Activated naive CD4-positive, alpha-beta T cell treated with anti-CD3 and anti-CD28 coated beads, Interleukin-2, amount 50 U/mL, for 16 hours (primary cell): Measurements from ENCODE around the gene C1QA.

ENCODE experiments used
- DNase-seq: peaks from one replicate; pipeline ENCODE4 v3.0.0-alpha.2; 2020

The C1QA gene, protein sequence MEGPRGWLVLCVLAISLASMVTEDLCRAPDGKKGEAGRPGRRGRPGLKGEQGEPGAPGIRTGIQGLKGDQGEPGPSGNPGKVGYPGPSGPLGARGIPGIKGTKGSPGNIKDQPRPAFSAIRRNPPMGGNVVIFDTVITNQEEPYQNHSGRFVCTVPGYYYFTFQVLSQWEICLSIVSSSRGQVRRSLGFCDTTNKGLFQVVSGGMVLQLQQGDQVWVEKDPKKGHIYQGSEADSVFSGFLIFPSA

DNA sequence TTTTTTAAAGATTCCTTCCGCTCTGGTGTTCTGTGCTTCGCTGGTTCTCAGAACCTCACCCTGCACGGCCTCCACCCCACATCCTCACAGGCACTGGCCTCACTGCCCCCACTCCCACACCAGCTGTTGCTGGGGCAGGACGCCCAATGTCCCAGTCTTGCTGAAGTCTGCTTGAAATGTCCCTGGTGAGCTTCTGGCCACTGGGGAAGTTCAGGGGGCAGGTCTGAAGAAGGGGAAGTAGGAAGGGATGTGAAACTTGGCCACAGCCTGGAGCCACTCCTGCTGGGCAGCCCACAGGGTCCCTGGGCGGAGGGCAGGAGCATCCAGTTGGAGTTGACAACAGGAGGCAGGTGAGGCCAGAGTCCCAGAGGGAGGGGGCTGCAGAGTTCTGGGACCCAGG lies at the start of gene C1QA:
C1QA (plus strand) TSS at position 276 of the 400 bp plus-strand sequence. CDS start 989 bp downstream, outside the sequence.
- DNase-seq, result no peak

DNA sequence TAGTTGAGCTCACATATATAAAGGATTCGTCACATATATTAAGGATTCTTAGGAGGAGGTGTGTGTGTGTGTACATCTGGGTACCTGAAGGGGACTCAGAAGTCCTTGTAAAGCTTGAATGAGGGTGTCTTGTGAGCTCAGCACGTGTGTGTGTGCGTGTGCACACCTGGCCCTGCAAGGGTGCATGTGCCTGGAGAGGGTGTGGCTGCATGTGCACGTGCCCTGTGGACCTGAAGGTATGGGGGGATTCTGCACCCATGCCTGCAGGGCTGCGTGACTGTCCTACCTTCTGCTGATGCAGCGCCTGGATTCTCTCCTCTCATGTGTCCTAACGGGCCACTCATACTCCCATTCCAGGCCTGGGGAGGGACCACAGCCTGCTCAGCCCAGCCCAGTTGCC lies 49.2 kb upstream of the C1QA start:
- DNase-seq, result no peak

DNA sequence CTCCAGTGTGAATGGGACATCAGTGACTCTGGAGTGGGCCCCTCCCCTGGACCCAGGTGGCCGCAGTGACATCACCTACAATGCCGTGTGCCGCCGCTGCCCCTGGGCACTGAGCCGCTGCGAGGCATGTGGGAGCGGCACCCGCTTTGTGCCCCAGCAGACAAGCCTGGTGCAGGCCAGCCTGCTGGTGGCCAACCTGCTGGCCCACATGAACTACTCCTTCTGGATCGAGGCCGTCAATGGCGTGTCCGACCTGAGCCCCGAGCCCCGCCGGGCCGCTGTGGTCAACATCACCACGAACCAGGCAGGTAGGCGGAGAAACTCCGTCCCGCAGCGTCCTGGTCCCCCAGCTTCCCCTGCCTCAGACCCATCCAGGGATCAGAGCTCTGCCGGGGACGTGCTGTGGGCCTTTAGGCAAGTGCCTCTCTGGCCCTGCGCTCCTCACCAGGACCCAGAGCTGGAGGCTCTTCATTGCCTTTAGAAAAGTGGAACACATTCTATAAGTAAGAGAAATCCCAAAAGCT lies 47.5 kb upstream of the C1QA start:
- no peak for DNase-seq

DNA sequence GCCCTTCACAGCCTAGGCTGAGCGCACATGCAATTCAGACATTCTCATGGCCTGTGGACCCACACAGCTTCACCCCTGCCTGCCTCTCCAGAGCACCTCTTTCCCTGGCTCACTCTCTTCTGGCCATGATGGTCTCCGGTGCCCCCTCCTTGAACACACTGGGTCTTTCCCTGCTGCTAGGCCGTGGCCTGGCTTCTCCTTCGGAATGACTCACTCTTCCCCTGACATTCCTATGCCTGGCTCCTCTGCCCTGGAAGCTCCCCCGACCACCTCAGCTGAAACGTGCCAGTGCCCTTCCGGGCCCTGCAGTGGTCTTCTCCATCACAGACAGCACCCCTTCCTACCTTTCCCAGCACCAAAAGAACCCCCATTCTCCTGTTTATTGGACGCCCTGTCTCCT lies 44.9 kb upstream of the C1QA start:
- DNase-seq, result no peak

DNA sequence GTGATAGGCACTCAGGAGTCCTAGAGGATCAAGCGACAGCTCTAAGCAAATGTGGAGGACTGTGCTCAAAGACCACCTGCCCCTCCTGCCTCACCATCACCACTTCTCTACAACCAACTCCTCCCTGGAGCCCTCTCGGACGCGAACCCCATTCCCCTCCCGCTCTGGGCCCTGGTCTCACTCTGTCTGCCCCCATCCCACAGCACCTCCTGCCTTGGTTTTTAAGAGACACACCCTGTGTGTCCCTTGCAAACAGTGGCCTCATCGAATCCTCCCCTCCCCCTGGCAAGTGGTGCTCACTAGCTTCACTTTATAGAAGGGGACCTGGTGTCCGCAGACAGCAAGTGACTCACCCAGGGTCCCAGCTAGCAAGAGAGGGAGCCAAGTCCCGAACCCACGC lies 44.4 kb upstream of the C1QA start:
- DNase-seq, result no peak

DNA sequence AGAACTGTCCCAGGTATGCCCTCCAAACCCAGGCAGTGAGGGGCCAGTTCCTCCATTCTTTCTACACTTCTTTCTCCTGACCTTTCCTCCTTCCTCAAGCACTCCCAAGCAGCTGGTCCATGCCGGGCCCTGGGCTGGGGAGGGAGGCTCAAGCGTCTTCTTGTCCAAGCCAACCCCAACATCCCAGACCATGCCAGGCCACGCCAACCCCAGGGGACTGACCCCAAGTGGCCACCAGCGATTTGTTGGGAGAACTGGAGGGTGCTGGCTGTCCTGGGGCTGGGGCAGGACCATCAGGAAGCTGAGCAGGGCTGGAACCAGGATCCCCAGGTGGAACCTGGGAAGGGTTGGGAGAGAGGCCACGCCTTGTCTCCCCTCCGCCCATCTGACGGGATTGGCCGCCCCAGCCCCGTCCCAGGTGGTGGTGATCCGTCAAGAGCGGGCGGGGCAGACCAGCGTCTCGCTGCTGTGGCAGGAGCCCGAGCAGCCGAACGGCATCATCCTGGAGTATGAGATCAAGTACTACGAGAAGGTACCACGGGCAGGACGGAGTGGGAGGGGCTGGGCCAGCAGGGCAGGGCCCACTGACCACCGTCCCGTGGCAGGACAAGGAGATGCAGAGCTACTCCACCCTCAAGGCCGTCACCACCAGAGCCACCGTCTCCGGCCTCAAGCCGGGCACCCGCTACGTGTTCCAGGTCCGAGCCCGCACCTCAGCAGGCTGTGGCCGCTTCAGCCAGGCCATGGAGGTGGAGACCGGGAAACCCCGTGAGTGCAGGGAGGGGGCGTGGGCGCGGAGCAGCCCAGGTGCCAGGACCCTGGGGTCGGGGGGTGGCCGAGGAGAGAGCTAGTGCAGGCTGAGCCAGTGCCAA lies 43.3 kb upstream of the C1QA start:
- no peak for DNase-seq

DNA sequence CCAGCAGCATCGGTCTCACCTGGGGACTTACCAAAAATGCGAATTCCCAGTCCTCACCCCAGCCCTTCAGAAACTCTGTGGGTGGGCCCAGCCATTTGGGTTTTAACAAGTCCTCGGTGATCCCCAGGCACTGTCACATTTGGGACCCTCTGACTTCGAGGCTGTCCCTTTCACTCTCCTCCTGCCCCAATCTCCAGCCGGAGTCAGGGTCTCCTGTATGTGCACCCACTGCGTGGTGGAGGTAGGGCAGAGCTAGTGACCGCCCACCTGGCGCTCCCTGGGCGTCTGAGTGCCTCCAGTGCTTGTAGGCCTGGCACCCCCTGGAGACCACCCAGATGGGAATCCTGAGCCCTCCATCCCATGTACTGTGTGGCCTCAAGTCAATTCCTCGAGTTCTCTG lies 42.0 kb upstream of the C1QA start:
- no peak for DNase-seq

DNA sequence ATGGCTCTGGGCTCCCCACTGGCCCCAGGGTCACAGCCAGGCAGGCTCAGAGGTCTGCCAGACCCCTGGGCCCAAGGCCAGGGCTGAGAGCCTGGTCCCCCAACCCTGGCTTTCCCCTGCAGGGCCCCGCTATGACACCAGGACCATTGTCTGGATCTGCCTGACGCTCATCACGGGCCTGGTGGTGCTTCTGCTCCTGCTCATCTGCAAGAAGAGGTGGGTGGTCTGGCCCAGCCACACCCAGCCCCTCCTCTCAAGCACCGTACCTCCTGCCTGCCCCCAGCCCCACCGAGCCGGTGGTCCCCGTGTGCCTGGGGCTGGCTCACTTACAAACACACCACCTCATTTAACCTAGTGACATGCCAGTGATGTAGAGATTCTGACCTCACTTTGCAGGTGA lies 41.3 kb upstream of the C1QA start:
- DNase-seq, result no peak

DNA sequence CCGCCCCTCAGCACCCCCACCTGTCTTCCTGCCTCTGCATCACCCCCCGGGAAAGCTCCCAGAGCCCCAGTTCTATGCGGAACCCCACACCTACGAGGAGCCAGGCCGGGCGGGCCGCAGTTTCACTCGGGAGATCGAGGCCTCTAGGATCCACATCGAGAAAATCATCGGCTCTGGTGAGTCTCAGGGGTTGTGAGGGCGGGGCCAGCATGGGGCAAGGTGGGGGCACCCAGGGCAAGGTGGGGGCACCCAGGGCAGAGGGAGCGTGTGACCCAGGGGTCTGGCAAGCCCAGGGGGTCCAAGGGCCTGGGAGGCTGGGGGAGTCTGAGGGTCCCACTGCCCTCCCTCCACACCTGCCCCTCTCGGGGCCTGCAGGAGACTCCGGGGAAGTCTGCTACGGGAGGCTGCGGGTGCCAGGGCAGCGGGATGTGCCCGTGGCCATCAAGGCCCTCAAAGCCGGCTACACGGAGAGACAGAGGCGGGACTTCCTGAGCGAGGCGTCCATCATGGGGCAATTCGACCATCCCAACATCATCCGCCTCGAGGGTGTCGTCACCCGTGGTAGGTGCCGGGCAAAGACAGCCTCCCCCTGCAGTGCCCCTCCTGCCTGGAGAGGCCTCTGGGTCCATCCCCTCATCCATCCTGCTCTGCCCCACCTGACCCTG lies 39.0 kb upstream of the C1QA start:
- no peak for DNase-seq

DNA sequence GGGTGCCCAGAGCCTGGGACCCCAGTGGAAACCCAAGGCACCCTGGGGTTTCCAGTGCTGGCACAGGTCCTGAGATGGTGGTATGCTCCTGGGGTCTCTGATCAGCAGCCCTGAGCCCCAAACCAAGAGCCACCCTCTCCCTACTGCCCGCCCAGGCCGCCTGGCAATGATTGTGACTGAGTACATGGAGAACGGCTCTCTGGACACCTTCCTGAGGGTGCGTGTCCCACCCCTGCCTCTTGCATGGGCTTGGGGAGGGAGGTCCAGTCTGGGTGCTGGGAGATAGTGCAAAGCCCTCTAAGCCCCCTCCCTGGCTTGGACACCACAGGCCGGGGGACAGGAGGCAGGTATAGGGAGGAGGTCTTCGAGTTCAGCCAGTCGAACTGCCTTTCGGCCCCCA lies 38.4 kb upstream of the C1QA start:
- DNase-seq, result no peak

DNA sequence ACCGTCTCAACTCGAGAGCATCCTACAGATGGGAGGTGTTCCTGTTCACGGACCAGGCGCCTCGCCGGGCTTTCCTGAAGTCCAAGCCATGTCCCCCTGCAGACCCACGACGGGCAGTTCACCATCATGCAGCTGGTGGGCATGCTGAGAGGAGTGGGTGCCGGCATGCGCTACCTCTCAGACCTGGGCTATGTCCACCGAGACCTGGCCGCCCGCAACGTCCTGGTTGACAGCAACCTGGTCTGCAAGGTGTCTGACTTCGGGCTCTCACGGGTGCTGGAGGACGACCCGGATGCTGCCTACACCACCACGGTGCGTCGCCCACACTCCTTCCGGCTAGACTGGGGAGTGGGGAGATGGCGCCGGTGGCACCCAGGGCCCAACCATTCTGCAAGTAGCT lies 37.7 kb upstream of the C1QA start:
- no peak for DNase-seq

DNA sequence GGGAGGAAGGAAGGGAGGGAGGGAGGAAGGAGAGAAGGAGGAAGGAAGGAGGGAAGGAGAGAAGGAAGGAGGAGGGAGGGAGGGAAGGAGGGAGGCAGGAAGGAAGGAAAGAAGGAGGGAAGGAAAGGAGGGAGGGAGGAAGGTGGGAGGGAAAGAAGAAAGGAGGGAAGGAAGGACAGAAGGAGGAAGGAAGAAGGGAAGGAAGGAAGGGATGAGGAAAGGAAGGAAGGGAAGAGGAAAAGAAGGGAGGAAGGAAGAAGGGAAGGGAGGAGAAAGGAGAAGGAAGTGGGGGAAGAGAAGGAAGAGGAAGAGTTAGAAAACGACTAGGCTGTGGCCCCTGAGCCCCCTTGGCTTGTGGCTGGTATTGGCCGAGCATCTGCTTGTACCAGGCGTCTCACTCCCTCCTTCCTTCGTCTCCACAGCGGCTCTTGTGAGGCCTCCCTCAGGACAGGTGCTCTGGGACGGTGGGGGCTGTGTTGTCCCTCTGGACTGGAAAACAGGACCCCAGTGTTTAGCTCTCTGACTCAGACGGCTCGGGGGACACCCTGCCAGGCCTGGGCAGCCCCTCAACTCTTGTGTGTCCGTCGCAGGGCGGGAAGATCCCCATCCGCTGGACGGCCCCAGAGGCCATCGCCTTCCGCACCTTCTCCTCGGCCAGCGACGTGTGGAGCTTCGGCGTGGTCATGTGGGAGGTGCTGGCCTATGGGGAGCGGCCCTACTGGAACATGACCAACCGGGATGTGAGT lies 36.2 kb upstream of the C1QA start:
- no peak for DNase-seq

DNA sequence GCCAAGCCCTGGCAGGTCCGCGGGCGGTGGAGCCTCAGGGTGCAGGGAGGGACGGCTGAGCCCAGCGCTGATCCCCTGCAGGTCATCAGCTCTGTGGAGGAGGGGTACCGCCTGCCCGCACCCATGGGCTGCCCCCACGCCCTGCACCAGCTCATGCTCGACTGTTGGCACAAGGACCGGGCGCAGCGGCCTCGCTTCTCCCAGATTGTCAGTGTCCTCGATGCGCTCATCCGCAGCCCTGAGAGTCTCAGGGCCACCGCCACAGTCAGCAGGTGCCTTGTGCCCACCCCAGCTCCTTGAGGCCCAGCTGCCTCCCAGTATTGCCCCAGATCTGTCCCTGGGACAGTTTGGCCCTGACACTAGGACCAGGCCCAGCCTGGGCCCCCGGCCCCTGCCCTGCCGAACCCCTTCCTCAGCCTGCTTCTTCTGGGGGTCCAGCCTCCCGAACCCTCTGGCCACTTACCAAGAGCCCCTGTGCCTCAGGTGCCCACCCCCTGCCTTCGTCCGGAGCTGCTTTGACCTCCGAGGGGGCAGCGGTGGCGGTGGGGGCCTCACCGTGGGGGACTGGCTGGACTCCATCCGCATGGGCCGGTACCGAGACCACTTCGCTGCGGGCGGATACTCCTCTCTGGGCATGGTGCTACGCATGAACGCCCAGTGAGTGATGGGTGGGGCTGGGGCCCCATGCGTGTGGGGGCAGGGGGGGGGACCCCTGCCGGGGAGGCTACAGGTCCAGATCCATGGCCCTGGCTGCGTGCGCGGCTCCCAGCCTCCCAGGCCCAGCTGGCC lies 35.4 kb upstream of the C1QA start:
- no peak for DNase-seq

DNA sequence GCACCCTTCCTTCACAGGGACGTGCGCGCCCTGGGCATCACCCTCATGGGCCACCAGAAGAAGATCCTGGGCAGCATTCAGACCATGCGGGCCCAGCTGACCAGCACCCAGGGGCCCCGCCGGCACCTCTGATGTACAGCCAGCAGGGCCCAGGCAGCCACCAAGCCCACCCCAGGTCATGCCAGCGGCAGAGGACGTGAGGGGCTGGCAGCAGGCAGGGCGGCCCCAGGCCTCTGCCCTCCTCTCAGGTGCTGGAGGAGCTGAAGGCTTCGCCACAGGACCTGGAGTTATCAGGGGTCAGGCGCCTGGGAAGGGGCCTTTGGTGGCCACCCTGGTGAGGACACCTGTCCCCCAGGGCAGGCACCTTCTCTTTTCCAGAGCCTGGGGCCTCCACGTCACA lies 34.8 kb upstream of the C1QA start:
- no peak for DNase-seq

DNA sequence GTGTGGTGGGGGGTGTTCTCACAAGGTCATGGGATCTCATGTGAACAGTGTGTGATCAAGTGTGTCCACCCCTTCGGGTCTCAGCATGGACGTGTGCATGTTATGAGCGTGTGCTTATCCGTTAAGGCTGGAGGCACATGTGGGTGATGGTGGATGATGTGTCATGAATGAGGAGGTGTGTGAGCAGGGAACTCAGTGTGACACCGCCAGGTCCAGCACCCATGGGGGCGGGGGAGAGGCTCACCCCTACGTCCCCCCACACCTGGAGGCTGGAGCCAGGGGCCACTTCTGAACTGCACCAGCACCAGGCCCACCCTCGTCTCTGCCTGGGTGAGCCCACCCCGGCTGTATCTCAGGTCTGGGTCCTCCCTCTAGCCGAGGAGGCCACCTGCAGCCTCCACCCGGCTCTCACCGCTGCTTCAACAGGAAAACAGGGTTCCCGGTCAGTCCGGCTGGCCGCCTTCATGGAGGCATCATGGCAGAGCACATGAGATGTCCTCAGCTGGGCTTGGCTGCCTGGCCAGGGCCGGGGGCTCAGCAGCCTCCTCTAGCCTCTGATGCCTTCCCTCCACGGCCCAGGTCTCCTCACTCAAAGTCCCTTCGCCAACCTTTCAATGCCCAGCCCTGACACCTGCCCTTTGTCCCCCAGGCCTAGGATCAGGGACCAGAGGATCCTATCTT lies 34.2 kb upstream of the C1QA start:
- no peak for DNase-seq

DNA sequence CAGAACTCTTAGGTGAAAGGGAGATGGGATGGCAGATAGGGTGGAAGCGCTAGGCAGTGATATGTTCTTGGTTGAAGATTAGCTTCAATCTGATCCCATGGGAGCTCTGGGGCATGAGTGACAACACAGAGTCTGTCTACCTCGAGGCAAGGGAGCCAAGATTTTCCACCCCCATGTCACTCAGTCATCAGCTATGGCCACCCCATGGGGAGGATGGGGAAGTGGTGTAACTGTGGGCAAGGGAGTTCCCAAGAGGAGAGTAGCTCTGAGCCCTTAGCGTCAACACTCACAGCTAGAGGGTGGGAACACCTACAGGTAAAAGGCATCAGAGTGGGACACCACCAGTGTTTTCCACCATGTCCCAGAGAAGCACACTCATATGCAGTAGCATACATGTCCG lies 30.3 kb upstream of the C1QA start:
- no peak for DNase-seq

DNA sequence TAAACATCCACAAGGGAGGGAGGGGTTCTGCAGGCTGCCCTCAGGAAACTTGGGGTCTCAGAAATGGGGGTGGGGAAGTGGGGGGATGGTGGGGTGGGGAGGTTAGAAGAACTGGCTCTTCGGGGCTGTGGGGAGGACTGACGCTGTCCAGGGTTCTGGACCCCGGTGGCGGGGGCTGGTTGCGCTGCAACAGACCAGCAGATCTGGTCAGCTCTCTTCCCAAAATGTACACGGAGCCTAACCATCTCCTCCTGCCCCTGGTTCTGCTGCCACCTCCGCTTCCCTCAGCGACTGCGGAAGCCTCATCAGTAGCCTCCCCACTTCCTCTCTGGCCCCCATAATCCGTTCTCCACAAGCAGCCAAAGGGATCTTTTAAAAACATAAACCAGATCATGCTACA lies 29.3 kb upstream of the C1QA start:
- DNase-seq, result no peak

DNA sequence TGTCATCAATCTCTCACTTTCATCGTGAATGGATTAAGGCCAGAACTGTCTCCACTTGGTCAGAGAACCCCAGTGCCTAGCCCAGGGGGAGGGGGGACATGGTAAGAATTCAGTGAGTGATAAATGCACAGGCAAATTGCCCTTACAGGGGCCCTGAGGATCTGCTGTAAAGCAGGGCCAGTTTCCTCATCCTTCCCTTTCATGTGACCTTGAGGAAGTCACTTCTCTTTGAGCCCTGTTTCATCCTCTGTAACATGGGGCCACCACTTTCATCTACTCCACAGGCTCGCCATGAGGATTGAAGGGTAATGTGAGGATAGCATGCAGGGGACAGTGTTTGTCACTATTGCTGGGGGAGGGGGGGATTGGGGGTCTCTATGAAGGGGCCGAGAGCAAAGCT lies 28.1 kb upstream of the C1QA start:
- DNase-seq, result no peak

DNA sequence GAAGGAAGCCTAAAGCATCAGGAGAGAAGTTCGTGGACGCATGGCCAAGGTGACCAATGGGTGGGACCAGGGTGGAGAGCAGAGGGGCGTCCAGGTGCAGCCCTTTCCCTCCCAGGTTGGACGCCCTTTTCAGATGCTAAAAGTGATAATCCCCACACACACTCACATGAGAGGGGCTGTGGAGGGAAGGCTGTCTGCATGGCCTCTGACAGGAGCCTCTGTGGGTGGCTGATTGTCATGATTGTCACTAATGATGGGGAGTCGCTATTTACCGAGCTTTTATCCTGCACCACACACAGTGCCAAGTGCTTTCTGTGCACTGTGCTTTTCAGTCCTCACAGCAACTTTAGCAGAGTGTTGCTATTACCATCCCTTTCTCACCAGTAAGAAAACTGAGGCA lies 27.1 kb upstream of the C1QA start:
- DNase-seq, result no peak

DNA sequence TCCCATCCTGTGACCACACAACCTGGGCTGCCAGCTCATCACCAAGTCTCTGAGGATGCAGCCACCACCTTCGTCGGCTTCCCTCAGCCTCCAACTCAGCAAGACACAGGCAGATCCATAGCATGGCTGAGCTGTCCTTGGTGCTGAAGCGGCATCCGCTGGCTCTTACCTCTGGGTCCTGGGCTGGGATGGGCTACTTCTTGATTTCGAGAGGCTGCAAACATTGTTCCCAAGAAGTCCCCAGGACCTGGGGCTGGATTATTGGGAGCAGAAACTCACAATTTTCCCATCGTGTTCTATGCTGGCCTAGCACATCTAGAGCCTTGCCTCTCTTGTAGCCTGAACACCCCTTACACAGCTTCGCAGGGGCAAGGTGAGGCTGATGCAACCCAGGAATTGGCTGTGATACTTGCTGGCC lies 24.9 kb upstream of the C1QA start:
- DNase-seq, result no peak
